Osteoblast (primary cell): ENCODE results near the gene NLN. TPM values are rescaled to one million over a fixed set of nuclear protein-coding genes. Genes with fewer than 3 reads are reported as not detected.

Source experiments
- DNase-seq: peaks from one replicate; pipeline ENCODE4 v3.0.0; 2011; ENCODE audit warnings: low spot score, mixed read lengths; ENCODE audit not compliant: insufficient read length; ENCODE audit errors: missing footprints
- H2AFZ ChIP-seq: 2 replicates; pipeline ENCODE4 v1.6.0; 2011; ENCODE audit warnings: mild to moderate bottlenecking, low read length
- H3K27ac ChIP-seq: 2 replicates; pipeline ENCODE4 v1.5.1; 2011; ENCODE audit warnings: mild to moderate bottlenecking, low read depth, low read length, moderate library complexity
- H3K27me3 ChIP-seq: 2 replicates; pipeline ENCODE4 v1.6.0; 2012; ENCODE audit warnings: mild to moderate bottlenecking, control low read depth, inconsistent platforms, low read length, moderate library complexity; ENCODE audit not compliant: insufficient read depth
- H3K36me3 ChIP-seq: 2 replicates; pipeline ENCODE4 v1.5.1; 2011; ENCODE audit warnings: mild to moderate bottlenecking, low read length, control low read depth, moderate library complexity; ENCODE audit not compliant: insufficient read depth
- H3K4me1 ChIP-seq: 2 replicates; pipeline ENCODE4 v1.5.1; 2011; ENCODE audit warnings: mild to moderate bottlenecking, low read length, control low read depth, moderate library complexity; ENCODE audit not compliant: insufficient read depth
- H3K4me2 ChIP-seq: 2 replicates; pipeline ENCODE4 v1.6.0; 2011; ENCODE audit warnings: mild to moderate bottlenecking, low read length; ENCODE audit not compliant: insufficient read depth
- H3K4me3 ChIP-seq: fragments of 200-600 bp; sonication (generic); 3 replicates; pipeline ENCODE4 v1.5.1; 2012; ENCODE audit warnings: mild to moderate bottlenecking, low read length, inconsistent platforms; ENCODE audit not compliant: insufficient read depth
- H3K79me2 ChIP-seq: 2 replicates; pipeline ENCODE4 v1.6.0; 2012; ENCODE audit warnings: mild to moderate bottlenecking, low read length, control low read depth, inconsistent platforms; ENCODE audit not compliant: insufficient read depth
- H3K9me3 ChIP-seq: 2 replicates; pipeline ENCODE4 v1.5.1; 2011; ENCODE audit warnings: low read depth, low read length, control low read depth
- H4K20me1 ChIP-seq: 2 replicates; pipeline ENCODE4 v1.6.0; 2012; ENCODE audit warnings: mild to moderate bottlenecking, low read length, control low read depth; ENCODE audit not compliant: insufficient read depth
- CTCF ChIP-seq: IDR thresholded peaks from 2 replicates; pipeline ENCODE4 v1.5.1; 2011; ENCODE audit warnings: mild to moderate bottlenecking, low read depth, low read length, moderate library complexity; ENCODE audit errors: extremely low read depth
- total RNA-seq: library from RNA; depleted of rRNA; stranded (reverse); fragments of >200 nt; gene quantifications from 2 replicates; pipeline ENCODE4 v1.2.3, GENCODE V29; 2012

Gene NLN
- total RNA-seq, 1 donor, result 35.5 TPM

- Histone ChIP-seq H3K27ac (no peak overlapping the region), H3K4me1 (peaks cover 6% of the 10 kb centered on the region), H3K27me3 (no peaks in the 10 kb centered on the region), H3K4me2 (no peak overlapping the region), H3K79me2 (no peaks in the 10 kb centered on the region), H3K36me3 (peaks cover 8% of the 10 kb centered on the region), H2AFZ (no peak overlapping the region), H4K20me1 (no peaks in the 10 kb centered on the region), H3K4me3 (no peak overlapping the region), H3K9me3 (no peaks in the 10 kb centered on the region)
- DNase-seq, result no peak
- no peak for TF ChIP-seq CTCF
Observed at GRCh38 chr5:65818592-65818991, 96.6 kb downstream of the NLN start.

DNA sequence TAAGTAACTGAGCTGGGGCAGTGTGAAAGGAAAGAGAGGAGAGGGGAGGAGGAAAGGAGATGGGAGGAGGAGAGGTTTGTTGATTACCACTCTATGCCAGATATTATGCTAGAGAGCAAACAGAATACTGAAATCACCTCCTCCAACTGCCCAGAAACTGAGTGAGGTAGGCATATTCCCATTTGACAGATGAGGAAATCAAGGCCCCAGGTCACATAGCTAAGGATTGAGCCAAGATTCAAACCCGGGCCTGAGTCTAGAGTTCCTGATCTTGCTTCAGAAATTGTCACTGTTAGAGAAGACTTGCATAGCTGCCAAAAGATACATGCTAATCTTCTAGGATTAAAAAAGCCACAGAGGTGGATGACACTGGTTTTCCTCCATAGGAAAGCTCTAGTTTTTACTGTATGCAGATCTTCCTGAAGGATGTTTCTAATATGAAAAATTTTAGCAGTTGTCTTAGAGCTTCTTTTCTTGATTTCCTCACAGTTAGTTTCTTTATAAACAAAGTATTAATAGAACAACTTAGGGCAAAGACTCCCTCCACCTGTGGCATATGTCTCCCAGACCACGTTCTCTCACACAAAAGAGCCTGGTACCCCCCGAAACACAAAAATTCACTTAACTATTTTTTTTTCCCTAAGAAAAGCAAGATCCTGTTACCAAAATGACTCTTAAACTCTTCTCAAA lies 97.4 kb downstream of the NLN start:
- DNase-seq, result no peak
- no peak overlapping the region for H2AFZ ChIP-seq
- H3K79me2 ChIP-seq, result no peaks in the 10 kb centered on the region
- H3K4me3 ChIP-seq, result no peak overlapping the region
- no peaks in the 10 kb centered on the region for H4K20me1 ChIP-seq
- peaks cover 7% of the 10 kb centered on the region for H3K4me1 ChIP-seq
- no peak overlapping the region for H3K27ac ChIP-seq
- H3K36me3 ChIP-seq, result peaks cover 8% of the 10 kb centered on the region
- no peaks in the 10 kb centered on the region for H3K27me3 ChIP-seq
- no peak overlapping the region for H3K4me2 ChIP-seq
- no peaks in the 10 kb centered on the region for H3K9me3 ChIP-seq
- no peak for TF ChIP-seq CTCF

- Histone ChIP-seq H3K79me2 (no peaks in the 10 kb centered on the region), H3K4me3 (no peak overlapping the region), H3K4me2 (no peak overlapping the region), H3K27ac (no peak overlapping the region), H3K27me3 (no peaks in the 10 kb centered on the region), H4K20me1 (no peaks in the 10 kb centered on the region), H3K36me3 (peaks cover 4% of the 10 kb centered on the region), H2AFZ (no peak overlapping the region), H3K4me1 (peaks cover 7% of the 10 kb centered on the region), H3K9me3 (no peaks in the 10 kb centered on the region)
- no peak for TF ChIP-seq CTCF
- no peak for DNase-seq
Observed at GRCh38 chr5:65819905-65820240, 97.9 kb downstream of the NLN start.

GRCh38 chr5:65820373-65820772 lies 98.4 kb downstream of the NLN start:
- no peaks in the 10 kb centered on the region for H4K20me1 ChIP-seq
- DNase-seq, result no peak
- no peaks in the 10 kb centered on the region for H3K9me3 ChIP-seq
- H3K4me1 ChIP-seq, result peaks cover 7% of the 10 kb centered on the region
- no peaks in the 10 kb centered on the region for H3K27me3 ChIP-seq
- H2AFZ ChIP-seq, result no peak overlapping the region
- TF ChIP-seq CTCF, result no peak
- no peak overlapping the region for H3K4me2 ChIP-seq
- H3K36me3 ChIP-seq, result peaks cover 3% of the 10 kb centered on the region
- H3K4me3 ChIP-seq, result no peak overlapping the region
- H3K79me2 ChIP-seq, result no peaks in the 10 kb centered on the region
- no peak overlapping the region for H3K27ac ChIP-seq
